ENCODE data around the gene KCTD5. TPM values are rescaled to one million over a fixed set of nuclear protein-coding genes. Genes with fewer than 3 reads are reported as not detected.
"Not testable (repeated sequence)": the region's sequence is repeated elsewhere in the genome, so short reads cannot be mapped to it uniquely, and the experiment has no call there.

The KCTD5 gene, protein sequence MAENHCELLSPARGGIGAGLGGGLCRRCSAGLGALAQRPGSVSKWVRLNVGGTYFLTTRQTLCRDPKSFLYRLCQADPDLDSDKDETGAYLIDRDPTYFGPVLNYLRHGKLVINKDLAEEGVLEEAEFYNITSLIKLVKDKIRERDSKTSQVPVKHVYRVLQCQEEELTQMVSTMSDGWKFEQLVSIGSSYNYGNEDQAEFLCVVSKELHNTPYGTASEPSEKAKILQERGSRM
- 19.4 TPM for total RNA-seq

GRCh38 chr16:2682209-2683021, at the start of gene KCTD5:
Gene KCTD5, plus strand, starts transcription at chr16:2682523. Its CDS starts 26 bp downstream, at chr16:2682549.
- DNase-seq (ENCODE audit: low read depth in 2 of 3, low spot score in 2 of 3) = peak; percentile 87 to 97 (median 96)

DNA sequence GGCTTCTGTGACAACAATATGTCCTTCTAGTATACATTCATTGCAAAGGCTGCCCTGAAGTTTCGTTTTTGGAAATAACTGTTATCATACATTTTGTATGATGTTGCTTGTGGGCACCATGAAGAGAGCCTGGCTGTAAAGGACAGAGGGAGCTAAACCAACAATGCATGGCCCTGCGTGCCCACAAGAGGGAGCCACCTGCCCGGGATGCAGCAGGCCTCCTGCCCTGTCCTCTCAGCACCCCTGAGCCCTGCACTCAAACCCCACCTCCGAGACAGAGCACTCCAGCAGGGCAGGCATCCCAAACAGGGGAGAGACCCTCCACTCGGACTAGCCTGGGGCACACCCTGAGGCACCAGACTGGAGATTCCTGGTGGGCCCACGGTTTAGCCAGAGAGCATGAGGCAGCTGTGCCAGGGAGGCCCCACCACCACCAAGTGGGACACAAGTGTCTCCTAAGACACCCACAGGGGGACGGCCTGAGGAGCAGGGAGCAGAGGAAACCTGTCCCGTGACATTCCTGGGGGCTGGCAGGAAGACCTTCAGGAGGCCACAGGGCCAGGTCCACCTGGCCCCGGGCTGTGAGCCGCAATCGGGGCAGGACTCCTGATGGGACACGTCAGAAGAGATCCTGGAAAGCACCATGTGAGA, 43.1 kb upstream of the KCTD5 start:
- DNase-seq (ENCODE audit: low read depth in 2 of 3, low spot score in 2 of 3) = not testable (repeated sequence)

GRCh38 chr16:2639722-2640072, 42.6 kb upstream of the KCTD5 start:
- DNase-seq (ENCODE audit: low read depth in 2 of 3, low spot score in 2 of 3) = not testable (repeated sequence)

- not testable (repeated sequence) for DNase-seq (ENCODE audit: low read depth in 2 of 3, low spot score in 2 of 3)
These were observed 39.8 kb upstream of the KCTD5 start for GRCh38 chr16:2642561-2642960.

GRCh38 chr16:2644754-2645453, 37.4 kb upstream of the KCTD5 start:
- DNase-seq (ENCODE audit: low read depth in 2 of 3, low spot score in 2 of 3) = not testable (repeated sequence)

DNA sequence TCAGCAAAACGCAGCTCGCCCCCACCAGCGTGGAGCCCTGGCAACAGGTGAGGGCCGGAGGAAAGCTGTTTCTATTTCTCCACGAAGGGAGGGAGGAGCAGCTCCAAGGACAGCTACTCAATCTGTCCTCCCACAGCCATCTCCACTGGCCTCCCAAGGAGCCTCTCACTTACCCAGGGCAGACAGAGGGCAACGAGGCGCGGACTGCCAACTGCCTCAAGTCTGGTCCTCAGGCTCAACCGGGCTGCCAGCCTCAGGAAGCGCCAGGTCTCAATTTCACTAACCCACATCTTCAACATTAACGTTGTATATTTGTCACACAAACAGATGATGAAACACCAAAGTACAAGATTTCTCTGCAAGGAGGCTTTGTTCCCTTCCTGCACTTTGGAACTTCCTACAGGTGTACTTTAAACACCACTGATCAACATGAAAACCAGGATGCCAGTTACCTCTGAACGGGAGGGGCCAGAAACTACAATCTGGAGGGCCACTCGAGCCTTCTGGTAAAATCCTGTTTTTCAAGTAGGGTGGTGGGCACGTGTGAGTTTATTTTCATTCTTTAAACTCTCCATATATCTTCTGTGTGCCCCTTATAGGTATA, 31.0 kb upstream of the KCTD5 start:
- not testable (repeated sequence) for DNase-seq (ENCODE audit: low read depth in 2 of 3, low spot score in 2 of 3)

- not testable (repeated sequence) for DNase-seq (ENCODE audit: low read depth in 2 of 3, low spot score in 2 of 3)
These were observed 28.4 kb upstream of the KCTD5 start for GRCh38 chr16:2653915-2654314.

GRCh38 chr16:2654949-2655348, 27.4 kb upstream of the KCTD5 start:
- DNase-seq (ENCODE audit: low read depth in 2 of 3, low spot score in 2 of 3) = not testable (repeated sequence)

DNA sequence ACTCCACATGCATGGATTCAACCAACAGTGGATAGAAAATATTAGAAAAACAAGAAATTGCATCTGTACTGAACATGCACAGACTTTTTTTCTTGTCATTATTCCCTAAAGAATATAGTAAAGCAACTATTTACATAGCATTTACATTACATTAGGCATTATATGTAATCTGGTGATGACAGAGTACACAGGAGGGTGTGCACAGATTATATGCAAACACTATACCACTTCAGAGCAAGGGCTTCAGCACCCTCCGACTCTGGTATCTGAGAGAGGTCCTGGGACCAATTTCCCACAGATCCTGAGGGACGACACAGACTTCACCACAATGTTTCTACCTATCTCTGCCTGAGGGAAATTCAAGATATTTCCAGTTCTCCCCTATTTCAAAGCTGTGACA, 25.3 kb upstream of the KCTD5 start:
- no peak for DNase-seq (ENCODE audit: low read depth in 2 of 3, low spot score in 2 of 3)

DNA sequence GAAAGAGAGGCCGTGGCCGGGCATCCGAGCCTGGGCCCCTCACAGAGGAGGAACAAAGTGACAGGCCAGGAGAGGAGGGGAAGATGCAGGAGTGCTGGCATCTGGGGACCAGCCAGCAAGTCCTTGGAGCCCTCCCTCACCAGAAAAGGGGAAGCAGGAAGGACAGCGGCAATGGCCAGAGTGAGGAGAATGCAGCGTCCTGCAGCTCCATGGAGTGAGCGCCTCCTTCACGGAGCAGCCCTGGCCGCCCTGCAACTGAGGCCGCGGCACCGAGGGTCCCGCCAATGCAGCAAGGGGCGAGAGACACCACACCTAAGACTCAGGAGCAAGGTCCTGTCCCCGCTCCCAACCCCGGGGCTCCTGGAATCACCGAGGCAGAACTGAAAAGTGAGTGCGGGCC, 24.5 kb upstream of the KCTD5 start:
- DNase-seq (ENCODE audit: low read depth in 2 of 3, low spot score in 2 of 3) = not testable (repeated sequence)

DNA sequence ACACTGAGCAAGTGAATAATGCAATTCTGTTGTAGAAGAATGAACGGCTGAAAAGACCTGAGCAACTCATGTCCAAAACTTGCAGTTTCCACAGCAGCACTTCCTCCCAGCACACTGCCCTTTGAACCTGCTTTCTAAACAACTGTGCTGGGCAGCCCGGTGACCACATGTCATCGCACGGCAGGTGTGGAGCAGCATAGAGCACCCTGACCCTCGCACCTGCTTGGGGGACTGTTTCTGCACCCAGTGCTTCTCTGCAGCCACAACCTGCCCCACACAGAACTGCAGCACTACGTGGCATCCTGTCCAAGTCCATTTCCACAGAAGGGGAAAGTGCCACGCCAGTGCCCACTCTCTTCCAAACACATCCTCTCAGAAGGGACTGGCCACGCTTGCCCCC, 22.8 kb upstream of the KCTD5 start:
- DNase-seq (ENCODE audit: low read depth in 2 of 3, low spot score in 2 of 3) = not testable (repeated sequence)

DNA sequence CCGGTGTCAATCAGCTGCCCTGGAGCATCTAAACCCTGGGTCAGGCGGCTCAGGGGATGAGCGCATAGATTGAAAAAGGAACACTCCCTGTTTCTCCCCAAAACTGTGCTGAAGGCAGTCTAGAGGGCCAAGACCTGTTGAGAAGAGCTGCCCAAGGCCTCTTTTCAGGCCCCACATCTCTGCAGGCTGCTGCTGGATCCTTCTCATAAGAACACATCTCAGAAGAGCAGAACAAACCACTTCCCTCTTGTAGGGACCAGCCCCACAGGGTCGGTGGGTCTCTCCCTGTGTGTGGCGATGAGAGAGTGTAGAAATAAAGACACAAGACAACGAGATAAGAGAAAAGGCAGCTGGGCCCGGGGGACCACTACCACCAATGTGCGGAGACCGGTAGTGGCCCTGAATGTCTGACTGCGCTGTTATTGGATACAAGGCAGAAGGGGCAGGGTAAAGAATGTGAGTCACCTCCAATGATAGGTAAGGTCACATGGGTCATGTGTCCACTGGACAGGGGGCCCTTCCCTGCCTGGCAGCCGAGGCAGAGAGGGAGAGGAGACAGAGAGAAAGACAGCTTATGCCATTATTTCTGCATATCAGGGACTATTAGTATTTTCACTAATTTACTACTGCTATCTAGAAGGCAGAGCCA, 22.2 kb upstream of the KCTD5 start:
- peak in 1 of 3 donors; percentile 18 for DNase-seq (ENCODE audit: low read depth in 2 of 3, low spot score in 2 of 3)

GRCh38 chr16:2660755-2661373, 21.5 kb upstream of the KCTD5 start:
- peak in 1 of 3 donors; percentile 20 for DNase-seq (ENCODE audit: low read depth in 2 of 3, low spot score in 2 of 3)

DNA sequence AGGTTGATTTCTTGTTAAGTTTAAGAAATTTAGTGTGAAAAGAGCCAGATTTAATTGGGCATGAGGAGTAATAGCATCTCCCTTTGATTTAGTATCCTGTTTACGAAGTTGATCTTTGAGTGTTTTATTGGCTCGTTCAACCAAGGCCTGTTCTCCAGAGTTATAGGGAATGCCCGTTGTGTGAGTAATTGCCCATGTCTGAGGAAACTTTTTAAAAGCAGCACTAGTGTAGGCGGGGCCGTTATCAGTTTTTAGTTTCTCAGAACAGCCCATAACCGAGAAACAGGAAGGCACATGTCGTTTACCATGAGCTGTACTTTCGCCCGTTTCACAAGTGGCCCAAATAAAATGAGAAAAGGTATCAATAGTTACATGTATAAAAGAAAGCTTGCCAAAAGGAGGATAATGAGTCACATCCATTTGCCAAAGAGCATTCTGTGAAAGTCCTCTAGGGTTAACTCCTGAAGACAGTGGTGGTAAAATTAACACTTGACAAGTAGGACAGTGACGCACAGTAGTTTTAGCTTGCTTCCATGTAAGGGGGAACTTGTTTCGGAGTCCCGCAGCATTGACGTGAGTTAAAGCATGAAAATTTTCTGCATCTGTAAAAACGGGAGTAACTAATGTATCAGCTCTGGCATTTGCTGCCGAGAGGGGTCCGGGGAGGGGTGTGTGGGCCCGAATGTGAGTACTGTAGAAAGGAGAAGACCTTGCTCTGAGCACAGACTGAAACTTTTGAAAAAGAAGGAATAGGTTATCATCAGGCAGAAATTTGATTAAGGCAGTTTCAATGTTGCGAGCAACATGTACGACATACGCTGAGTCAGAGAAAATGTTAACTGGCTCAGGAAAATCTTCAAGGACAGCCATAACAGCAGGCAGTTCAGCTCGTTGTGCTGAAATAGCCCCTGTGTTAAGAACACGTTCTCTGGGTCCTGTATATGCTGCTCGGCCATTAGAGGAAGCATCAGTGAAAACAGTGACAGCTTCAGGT, 18.5 kb upstream of the KCTD5 start:
- DNase-seq (ENCODE audit: low read depth in 2 of 3, low spot score in 2 of 3) = no peak

DNA sequence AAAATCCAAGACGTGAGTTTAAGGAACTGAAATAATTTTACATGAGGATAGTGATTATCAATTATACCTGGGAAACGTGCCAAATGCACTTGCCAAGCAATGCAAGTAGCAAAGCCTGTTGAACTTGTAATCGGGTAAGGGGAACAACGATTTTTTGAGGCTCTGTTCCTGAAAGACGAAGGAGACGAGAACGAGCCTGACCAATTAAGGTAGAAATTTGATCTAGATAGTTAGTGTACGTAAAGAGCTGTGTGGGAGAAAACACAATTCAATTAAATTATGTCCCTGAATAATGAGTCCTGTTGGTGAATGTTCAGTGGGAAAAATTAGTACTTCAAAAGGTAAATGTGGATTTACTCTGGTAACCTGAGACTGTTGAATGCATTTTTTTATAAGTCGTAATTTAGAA, 17.7 kb upstream of the KCTD5 start:
- no peak for DNase-seq (ENCODE audit: low read depth in 2 of 3, low spot score in 2 of 3)

DNA sequence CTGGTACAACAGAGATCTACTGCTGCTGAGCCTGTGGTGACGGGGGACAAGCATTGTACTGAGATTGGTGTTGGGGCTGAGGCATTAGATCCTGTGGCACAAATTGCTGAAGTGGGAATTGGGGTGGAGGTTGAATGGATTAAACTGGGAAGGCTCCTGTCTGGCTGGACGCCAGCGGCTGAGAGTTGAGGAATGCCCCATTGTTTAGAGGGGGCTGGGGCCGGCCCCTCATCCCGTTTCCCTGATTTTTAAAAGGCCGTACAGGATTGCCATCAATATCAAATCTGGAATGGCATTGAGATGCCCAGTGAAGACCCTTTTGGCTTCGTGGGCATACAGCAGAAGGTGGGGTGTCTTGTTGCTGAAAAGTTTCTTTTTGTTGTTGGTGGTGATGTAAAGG, 15.7 kb upstream of the KCTD5 start:
- DNase-seq (ENCODE audit: low read depth in 2 of 3, low spot score in 2 of 3) = not testable (repeated sequence)

GRCh38 chr16:2669587-2669986, 12.7 kb upstream of the KCTD5 start:
- DNase-seq (ENCODE audit: low read depth in 2 of 3, low spot score in 2 of 3) = not testable (repeated sequence)

DNA sequence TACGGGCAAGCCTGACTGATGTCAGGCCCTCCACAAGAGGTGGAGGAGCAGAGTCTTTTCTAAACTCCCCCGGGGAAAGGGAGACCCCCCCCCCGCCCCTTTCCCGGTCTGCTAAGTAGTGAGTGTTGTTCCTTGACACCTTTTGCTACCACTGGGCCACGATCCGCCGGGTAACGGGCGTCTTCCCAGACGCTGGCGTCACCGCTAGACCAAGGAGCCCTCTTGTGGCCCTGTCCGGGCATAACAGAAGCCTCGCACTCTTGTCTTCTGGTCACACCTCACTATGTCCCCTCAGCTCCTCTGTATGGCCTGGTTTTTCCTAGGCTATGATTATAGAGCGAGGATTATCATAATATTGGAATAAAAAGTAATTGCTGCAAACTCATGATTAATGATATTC, 12.3 kb upstream of the KCTD5 start:
- peak in 2 of 3 donors; percentile 39 to 43 for DNase-seq (ENCODE audit: low read depth in 2 of 3, low spot score in 2 of 3)

All from hematopoietic multipotent progenitor cell (in vitro differentiated cells).